Prostate gland (tissue), 2 donors: ENCODE measurements around the gene EPS8. TPM values are rescaled to one million over a fixed set of nuclear protein-coding genes. Genes with fewer than 3 reads are reported as not detected.

ENCODE experiments used
- DNase-seq: peaks from one replicate; pipeline ENCODE4 v3.0.0-alpha.2; 2019; ENCODE audit warnings: low spot score
- H3K27ac ChIP-seq, 2 donors: fragments of 200-600 bp; sonication (generic); 2 replicates each; pipeline ENCODE4 v1.5.1; 2017 to 2019
- H3K27me3 ChIP-seq: fragments of 200-600 bp; sonication (generic); replicated peaks from 2 replicates; pipeline ENCODE4 v1.5.1; 2019; ENCODE audit not compliant: insufficient read depth
- H3K36me3 ChIP-seq, 2 donors: fragments of 200-600 bp; sonication (generic); 1 replicate in 1 of 2; 2 replicates in 1 of 2; pipeline versions ENCODE4 v1.5.1 to v1.8.1; 2017 to 2019
- H3K4me1 ChIP-seq: fragments of 200-600 bp; sonication (generic); replicated peaks from 2 replicates; pipeline ENCODE4 v1.5.1; 2019
- H3K4me3 ChIP-seq, 2 donors: fragments of 200-600 bp; sonication (generic); 2 replicates each; pipeline ENCODE4 v1.5.1; 2017 to 2019
- H3K9me3 ChIP-seq: fragments of 200-600 bp; sonication (generic); 2 replicates; pipeline ENCODE4 v1.5.1; 2017
- POLR2A ChIP-seq: fragments of 450-650 bp; IDR thresholded peaks from one replicate; pipeline ENCODE4 v1.6.1; 2016; ENCODE audit warnings: antibody characterized with exemption, mild to moderate bottlenecking
- POLR2AphosphoS5 ChIP-seq: sonication (generic); formaldehyde crosslinking; IDR thresholded peaks from one replicate; pipeline ENCODE4 v1.6.1; 2017; ENCODE audit warnings: antibody characterized with exemption
- WGBS: methylation state at CpG from one replicate; pipeline ENCODE4 v1.1.5; 2018; 5-methylcytosine and 5-hydroxymethylcytosine counted together
- intact Hi-C: fragments of 100-400 bp; cut with DNase I; formaldehyde crosslinking; loops from one replicate; pipeline ENCODE4 v1.14.2; 2022
- total RNA-seq, 2 donors: library from RNA; depleted of rRNA; stranded (reverse); fragments of >200 nt; gene quantifications; one replicate each; pipeline ENCODE4 v1.1.0, GENCODE V29; 2016
- TF ChIP-seq, protein P1 (sequence below), 4 experiments: fragments of 200-600 bp in 2 of 4; fragments of 450-650 bp in 2 of 4; sonication (generic) in 2 of 4; IDR thresholded peaks; 1 replicate in 3 of 4; 2 replicates in 1 of 4; pipeline ENCODE4 v1.5.1; 2016 to 2019; ENCODE audit warnings: antibody characterized with exemption in 4 of 4, mild to moderate bottlenecking in 2 of 4, moderate library complexity in 2 of 4

The EPS8 gene
- total RNA-seq, 2 donors from 2014 or later: 47.5 to 67.4 TPM

DNA sequence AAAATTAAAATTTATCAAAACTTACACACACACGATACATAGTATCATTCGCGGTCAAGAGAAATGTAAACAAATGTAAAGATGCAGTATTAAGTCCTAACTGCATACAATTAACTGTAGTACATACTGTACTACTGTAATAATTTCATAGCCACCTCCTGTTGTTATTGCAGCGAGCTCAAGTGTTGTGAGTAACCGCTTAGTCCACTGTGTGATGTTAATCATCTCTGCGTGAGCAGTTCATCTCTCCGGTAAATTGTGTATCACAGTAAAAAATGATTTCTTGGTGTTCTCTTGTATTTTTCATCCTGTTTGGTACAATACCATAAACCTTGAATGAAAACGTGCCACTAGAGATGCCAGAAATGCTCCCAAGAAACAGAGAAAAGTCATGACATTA is 6.5 kb downstream of the EPS8 start:
- intact Hi-C loops: loop anchor here (10.0 kb wide), 3 partner anchors 88 to 1008 kb away; a partner anchor contains a TSS
- Histone ChIP-seq H3K4me1 (peaks cover 2% of the 10 kb centered on the region), H3K36me3 (no peaks in the 10 kb centered on the region), H3K9me3 (no peaks in the 10 kb centered on the region), H3K27me3 (no peaks in the 10 kb centered on the region), H3K27ac (no peak overlapping the region), H3K4me3 (no peak overlapping the region)
- TF ChIP-seq, protein P1, sequence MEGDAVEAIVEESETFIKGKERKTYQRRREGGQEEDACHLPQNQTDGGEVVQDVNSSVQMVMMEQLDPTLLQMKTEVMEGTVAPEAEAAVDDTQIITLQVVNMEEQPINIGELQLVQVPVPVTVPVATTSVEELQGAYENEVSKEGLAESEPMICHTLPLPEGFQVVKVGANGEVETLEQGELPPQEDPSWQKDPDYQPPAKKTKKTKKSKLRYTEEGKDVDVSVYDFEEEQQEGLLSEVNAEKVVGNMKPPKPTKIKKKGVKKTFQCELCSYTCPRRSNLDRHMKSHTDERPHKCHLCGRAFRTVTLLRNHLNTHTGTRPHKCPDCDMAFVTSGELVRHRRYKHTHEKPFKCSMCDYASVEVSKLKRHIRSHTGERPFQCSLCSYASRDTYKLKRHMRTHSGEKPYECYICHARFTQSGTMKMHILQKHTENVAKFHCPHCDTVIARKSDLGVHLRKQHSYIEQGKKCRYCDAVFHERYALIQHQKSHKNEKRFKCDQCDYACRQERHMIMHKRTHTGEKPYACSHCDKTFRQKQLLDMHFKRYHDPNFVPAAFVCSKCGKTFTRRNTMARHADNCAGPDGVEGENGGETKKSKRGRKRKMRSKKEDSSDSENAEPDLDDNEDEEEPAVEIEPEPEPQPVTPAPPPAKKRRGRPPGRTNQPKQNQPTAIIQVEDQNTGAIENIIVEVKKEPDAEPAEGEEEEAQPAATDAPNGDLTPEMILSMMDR (IDR thresholded peaks at IDR 0.05): no peak
- TF ChIP-seq POLR2A (no peak), POLR2AphosphoS5 (no peak)
- 88% methylated on average over 8 of the region's 8 CpGs for WGBS
- DNase-seq: no peak

DNA sequence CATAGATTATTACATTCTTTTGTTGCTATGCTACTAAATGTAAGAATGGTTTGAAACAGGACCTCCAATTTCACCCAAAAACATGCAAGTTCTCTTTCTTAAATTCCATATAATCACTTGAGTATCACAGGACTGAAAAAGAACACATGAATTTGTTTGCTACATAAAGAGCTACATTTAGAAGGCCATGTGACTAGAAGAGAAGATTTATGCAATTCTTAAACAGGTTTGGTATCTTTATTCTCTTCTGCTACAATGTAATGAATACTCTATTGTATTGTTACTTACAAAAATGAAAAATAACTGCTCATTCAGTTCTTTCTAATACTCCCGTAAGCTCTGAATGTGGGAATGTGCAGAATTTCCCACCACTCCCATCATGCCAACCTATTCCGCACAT is 9.3 kb downstream of the EPS8 start:
- Histone ChIP-seq H3K36me3 (no peaks in the 10 kb centered on the region), H3K4me1 (peaks cover 2% of the 10 kb centered on the region), H3K27ac (no peak overlapping the region), H3K9me3 (no peaks in the 10 kb centered on the region), H3K27me3 (no peaks in the 10 kb centered on the region), H3K4me3 (no peak overlapping the region)
- DNase-seq: no peak
- no peak for TF ChIP-seq POLR2AphosphoS5
- TF ChIP-seq, protein P1 (IDR thresholded peaks at IDR 0.05): no peak
- no peak for TF ChIP-seq POLR2A
- WGBS: 50% methylated on average over 2 of the region's 2 CpGs
- intact Hi-C loops: loop anchor here (10.0 kb wide), 3 partner anchors 85 to 1005 kb away; a partner anchor contains a TSS

DNA sequence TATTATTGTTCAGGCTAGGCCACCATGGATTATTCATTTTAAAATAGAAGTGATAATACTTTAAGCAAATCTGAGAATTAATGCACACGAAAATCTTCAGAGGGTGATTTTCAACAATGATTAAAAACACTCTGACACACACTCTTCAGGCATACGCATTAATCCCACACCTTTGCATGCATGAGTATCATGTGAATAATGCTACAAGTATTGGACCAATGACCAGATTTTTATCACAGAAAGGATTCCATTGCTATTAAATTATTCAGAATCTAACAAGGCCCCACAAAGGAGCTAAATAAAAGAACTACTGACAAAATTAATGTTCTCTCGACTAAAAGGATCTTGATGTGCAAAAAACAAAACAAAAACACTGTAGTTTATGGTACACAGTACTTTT is 11.1 kb downstream of the EPS8 start:
- Histone ChIP-seq H3K27ac (no peak overlapping the region), H3K27me3 (no peaks in the 10 kb centered on the region), H3K4me1 (peaks cover 2% of the 10 kb centered on the region), H3K9me3 (no peaks in the 10 kb centered on the region), H3K36me3 (no peaks in the 10 kb centered on the region), H3K4me3 (no peak overlapping the region)
- DNase-seq: no peak
- intact Hi-C loops: no loop called here
- TF ChIP-seq POLR2AphosphoS5 (no peak), POLR2A (no peak)
- TF ChIP-seq, protein P1 (IDR thresholded peaks at IDR 0.05): no peak
- WGBS: 65% methylated on average over 3 of the region's 3 CpGs

DNA sequence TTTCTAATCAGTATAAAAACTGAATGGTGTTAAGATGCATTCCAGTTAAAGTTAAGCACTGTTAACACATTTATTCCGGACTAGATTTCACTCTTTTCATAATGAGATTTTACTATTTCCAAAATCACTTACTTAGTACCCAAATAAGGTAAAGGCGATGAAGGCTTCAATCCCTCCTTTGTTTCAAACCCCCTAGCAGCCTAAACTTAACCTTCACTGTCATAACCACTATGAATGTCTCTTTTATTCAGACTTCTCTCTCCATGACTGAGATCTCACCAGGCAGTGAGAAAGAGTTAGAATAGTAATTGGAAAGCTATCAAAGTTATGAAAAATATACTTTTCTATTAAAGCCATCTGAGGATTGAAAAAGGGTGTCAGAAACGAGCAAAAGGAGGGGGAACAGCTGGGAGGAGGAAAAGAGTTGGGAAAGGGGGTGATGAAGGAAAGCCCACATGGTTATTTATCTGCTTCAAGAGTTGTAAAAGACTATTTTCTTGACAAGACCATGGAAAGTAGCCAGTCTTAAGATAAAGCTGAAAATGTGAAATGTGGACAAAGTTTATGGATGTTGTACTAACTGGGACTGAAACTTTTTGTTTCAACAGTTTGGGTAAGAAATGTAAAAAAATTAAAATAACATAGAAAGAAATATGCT is 11.7 kb downstream of the EPS8 start:
- intact Hi-C loops: no loop called here
- no peak for DNase-seq
- H3K9me3 ChIP-seq: no peaks in the 10 kb centered on the region
- 83% methylated on average over 3 of the region's 3 CpGs for WGBS
- H3K27me3 ChIP-seq: no peaks in the 10 kb centered on the region
- peaks cover 2% of the 10 kb centered on the region for H3K4me1 ChIP-seq
- H3K4me3 ChIP-seq: no peak overlapping the region
- no peak overlapping the region for H3K27ac ChIP-seq
- TF ChIP-seq, protein P1 (IDR thresholded peaks at IDR 0.05): no peak
- no peak for TF ChIP-seq POLR2AphosphoS5
- no peak for TF ChIP-seq POLR2A
- no peaks in the 10 kb centered on the region for H3K36me3 ChIP-seq

DNA sequence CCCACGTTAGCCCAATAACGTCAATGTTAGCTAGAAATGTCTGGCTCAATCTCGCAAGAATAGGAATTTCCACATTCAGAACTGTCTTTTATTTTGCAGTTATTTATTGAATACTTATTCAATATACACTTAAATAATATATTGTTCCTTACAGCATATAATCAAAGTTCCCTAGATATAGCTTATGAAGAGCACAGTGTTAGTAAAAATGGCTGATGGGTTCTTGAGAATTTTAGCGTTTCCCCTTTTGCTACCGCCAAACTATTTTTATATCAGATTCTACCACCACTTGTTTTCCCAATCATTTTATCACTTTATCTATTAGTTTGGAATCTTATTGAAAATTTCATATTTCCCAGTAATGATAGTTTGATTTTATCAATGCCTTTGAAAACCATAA is 12.7 kb downstream of the EPS8 start:
- H3K4me1 ChIP-seq: peaks cover 2% of the 10 kb centered on the region
- intact Hi-C loops: no loop called here
- H3K27ac ChIP-seq: no peak overlapping the region
- TF ChIP-seq POLR2AphosphoS5 (no peak), POLR2A (no peak)
- TF ChIP-seq, protein P1 (IDR thresholded peaks at IDR 0.05): no peak
- no peaks in the 10 kb centered on the region for H3K36me3 ChIP-seq
- no peak for DNase-seq
- WGBS: 97% methylated on average over 5 of the region's 5 CpGs
- H3K4me3 ChIP-seq: no peak overlapping the region
- no peaks in the 10 kb centered on the region for H3K27me3 ChIP-seq
- H3K9me3 ChIP-seq: no peaks in the 10 kb centered on the region
